ENCODE results near the gene NTRK2. TPM values are rescaled to one million over a fixed set of nuclear protein-coding genes. Genes with fewer than 3 reads are reported as not detected.
A peak's percentile ranks its signal among the peaks of the same experiment; 100 is the strongest.

NTRK2 gene
- total RNA-seq, 1 donor from 2014 or later: 0.98 TPM

DNA sequence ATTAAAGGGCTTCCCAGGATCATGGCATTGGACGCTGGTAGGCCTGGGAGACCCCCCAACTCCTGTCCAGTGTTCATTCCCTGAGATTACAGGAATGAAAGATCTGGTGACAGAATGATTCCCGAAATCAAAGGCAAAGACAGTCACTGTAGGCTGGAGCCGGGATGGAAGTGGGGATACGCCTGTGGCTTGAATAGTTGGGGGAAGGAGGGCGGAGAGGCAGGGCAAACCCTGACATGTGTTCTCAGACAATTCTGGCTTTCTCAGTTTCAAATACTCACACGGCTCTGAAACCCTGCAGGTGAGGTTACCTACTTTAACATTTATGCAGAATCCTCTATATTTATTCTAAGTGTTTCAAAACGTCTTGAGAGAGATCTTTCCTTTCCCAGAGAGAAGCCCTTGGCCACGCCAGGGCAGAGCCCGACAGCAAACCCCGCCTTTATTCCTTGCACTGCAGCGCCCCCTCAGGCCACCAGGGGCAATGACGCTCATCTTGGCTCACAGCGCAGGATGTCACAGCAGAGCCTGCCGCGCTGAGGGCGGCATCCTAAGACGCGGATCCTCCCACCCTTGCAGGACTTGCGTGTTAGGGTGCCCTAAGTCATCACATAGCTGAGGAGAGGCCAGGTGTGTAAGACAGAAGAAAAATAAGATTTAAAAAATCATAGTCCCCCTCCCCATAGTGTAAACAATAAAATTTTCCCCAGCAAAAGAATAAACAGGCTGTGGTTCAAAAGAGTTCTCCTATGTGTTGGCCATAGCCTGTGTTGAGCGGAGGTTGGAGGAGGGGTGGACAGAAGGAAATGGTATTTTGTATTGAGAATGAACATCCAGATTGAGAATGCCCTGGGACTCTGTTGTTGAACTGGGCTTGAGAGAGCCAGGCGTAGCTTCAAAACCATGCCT, 284.5 kb downstream of the NTRK2 start:
- H3K27me3 ChIP-seq: no peaks in the 10 kb centered on the region
- TF ChIP-seq, protein P1, sequence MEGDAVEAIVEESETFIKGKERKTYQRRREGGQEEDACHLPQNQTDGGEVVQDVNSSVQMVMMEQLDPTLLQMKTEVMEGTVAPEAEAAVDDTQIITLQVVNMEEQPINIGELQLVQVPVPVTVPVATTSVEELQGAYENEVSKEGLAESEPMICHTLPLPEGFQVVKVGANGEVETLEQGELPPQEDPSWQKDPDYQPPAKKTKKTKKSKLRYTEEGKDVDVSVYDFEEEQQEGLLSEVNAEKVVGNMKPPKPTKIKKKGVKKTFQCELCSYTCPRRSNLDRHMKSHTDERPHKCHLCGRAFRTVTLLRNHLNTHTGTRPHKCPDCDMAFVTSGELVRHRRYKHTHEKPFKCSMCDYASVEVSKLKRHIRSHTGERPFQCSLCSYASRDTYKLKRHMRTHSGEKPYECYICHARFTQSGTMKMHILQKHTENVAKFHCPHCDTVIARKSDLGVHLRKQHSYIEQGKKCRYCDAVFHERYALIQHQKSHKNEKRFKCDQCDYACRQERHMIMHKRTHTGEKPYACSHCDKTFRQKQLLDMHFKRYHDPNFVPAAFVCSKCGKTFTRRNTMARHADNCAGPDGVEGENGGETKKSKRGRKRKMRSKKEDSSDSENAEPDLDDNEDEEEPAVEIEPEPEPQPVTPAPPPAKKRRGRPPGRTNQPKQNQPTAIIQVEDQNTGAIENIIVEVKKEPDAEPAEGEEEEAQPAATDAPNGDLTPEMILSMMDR (IDR thresholded peaks at IDR 0.05): peak; percentile 88
- intact Hi-C loops (cut with DNase I): loop anchor here (10.0 kb wide), 1 partner anchor 269 kb away; no protein-coding TSS in a partner anchor

GRCh38 chr9:84955155-84955554, 285.6 kb downstream of the NTRK2 start:
- TF ChIP-seq, protein P1 (IDR thresholded peaks at IDR 0.05): no peak
- intact Hi-C loops (cut with DNase I): loop anchor here (10.0 kb wide), 1 partner anchor 270 kb away; no protein-coding TSS in a partner anchor

More for the DNA sequence above, 284.5 kb downstream of the NTRK2 start:
- H3K9me3 ChIP-seq: no peaks in the 10 kb centered on the region
- H3K27ac ChIP-seq: no peak overlapping the region
- H3K36me3 ChIP-seq: no peaks in the 10 kb centered on the region
- ATAC-seq (peak; percentile 97), DNase-seq (peak; percentile 87)
- H3K4me3 ChIP-seq: no peak overlapping the region
- H3K4me1 ChIP-seq: no peaks in the 10 kb centered on the region

GRCh38 chr9:84955971-84956370, 286.4 kb downstream of the NTRK2 start:
- TF ChIP-seq, protein P1 (IDR thresholded peaks at IDR 0.05): no peak
- Histone ChIP-seq H3K36me3 (no peaks in the 10 kb centered on the region), H3K4me3 (no peak overlapping the region), H3K9me3 (no peaks in the 10 kb centered on the region), H3K27ac (no peak overlapping the region), H3K27me3 (no peaks in the 10 kb centered on the region), H3K4me1 (no peaks in the 10 kb centered on the region)
- intact Hi-C loops (cut with DNase I): loop anchor here (10.0 kb wide), 1 partner anchor 271 kb away; no protein-coding TSS in a partner anchor
- ATAC-seq (no peak), DNase-seq (no peak)

More at GRCh38 chr9:84955155-84955554, 285.6 kb downstream of the NTRK2 start:
- no peak overlapping the region for H3K4me3 ChIP-seq
- H3K27ac ChIP-seq: no peak overlapping the region
- H3K9me3 ChIP-seq: no peaks in the 10 kb centered on the region
- ATAC-seq: no peak
- no peak for DNase-seq
- H3K36me3 ChIP-seq: no peaks in the 10 kb centered on the region
- H3K4me1 ChIP-seq: no peaks in the 10 kb centered on the region
- H3K27me3 ChIP-seq: no peaks in the 10 kb centered on the region

DNA sequence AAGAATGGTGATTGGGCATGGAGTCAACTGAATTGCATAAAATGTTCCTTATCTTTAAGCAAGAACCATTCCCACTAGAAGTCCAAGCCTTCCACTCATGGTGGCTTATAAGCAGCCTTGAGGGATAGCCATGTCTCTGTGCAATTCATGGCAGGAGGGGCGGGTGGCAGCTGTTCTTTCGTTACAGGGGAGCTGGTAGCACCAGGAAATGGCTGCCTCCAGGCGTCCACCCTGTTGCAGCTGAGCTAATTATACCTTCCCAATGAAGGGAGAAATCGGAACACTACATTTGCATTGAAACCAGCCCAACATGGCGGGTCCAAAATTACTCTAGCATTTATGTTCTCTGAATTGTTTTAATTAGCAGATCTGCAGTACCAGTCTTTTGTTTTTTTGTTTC, 289.8 kb downstream of the NTRK2 start:
- intact Hi-C loops (cut with DNase I): loop anchor here (10.0 kb wide), 1 partner anchor 275 kb away; no protein-coding TSS in a partner anchor
- no peaks in the 10 kb centered on the region for H3K9me3 ChIP-seq
- no peak overlapping the region for H3K27ac ChIP-seq
- DNase-seq (no peak), ATAC-seq (no peak)
- no peaks in the 10 kb centered on the region for H3K4me1 ChIP-seq
- TF ChIP-seq, protein P1 (IDR thresholded peaks at IDR 0.05): no peak
- H3K27me3 ChIP-seq: no peaks in the 10 kb centered on the region
- H3K36me3 ChIP-seq: no peaks in the 10 kb centered on the region
- H3K4me3 ChIP-seq: no peak overlapping the region

GRCh38 chr9:84966876-84967830, 297.6 kb downstream of the NTRK2 start:
- DNase-seq (no peak), ATAC-seq (no peak)
- intact Hi-C loops (cut with DNase I): no loop called here
- Histone ChIP-seq H3K36me3 (no peaks in the 10 kb centered on the region), H3K9me3 (no peaks in the 10 kb centered on the region), H3K27ac (no peak overlapping the region), H3K27me3 (no peaks in the 10 kb centered on the region), H3K4me3 (no peak overlapping the region), H3K4me1 (no peaks in the 10 kb centered on the region)
- TF ChIP-seq, protein P1 (IDR thresholded peaks at IDR 0.05): no peak
